ENCODE results near the gene VSX1.

The VSX1 gene

GRCh38 chr20:25085756-25086495 lies 4.0 kb upstream of the VSX1 start:
- DNase-seq, result no peak

GRCh38 chr20:25084626-25085187 lies 2.8 kb upstream of the VSX1 start:
- no peak for DNase-seq

- no peak for DNase-seq
Observed at GRCh38 chr20:25083773-25084625, 2.1 kb upstream of the VSX1 start.

GRCh38 chr20:25083141-25083772 lies 1.3 kb upstream of the VSX1 start:
- no peak for DNase-seq

- DNase-seq, result no peak
Observed at GRCh38 chr20:25082498-25082873, 545 bp upstream of the VSX1 start.

GRCh38 chr20:25081065-25081729 lies 744 bp downstream of the VSX1 start:
- peak; percentile 53 for DNase-seq

GRCh38 chr20:25079171-25079570 lies 2.8 kb downstream of the VSX1 start:
- no peak for DNase-seq

GRCh38 chr20:25078662-25079061 lies 3.3 kb downstream of the VSX1 start:
- DNase-seq, result no peak

- DNase-seq, result peak; percentile 15
Observed at GRCh38 chr20:25077610-25078169, 4.3 kb downstream of the VSX1 start.

GRCh38 chr20:25076731-25077609 lies 5.0 kb downstream of the VSX1 start:
- peak; percentile 43 for DNase-seq

- DNase-seq, result no peak
Observed at GRCh38 chr20:25076201-25076600, 5.7 kb downstream of the VSX1 start.

- no peak for DNase-seq
Observed at GRCh38 chr20:25073544-25073943, 8.4 kb downstream of the VSX1 start.

GRCh38 chr20:25072226-25072811 lies 9.6 kb downstream of the VSX1 start:
- DNase-seq, result no peak

- DNase-seq, result no peak
Observed at GRCh38 chr20:25071734-25072133, 10.2 kb downstream of the VSX1 start.

GRCh38 chr20:25070821-25071473 lies 11.0 kb downstream of the VSX1 start:
- no peak for DNase-seq

- DNase-seq, result no peak
Observed at GRCh38 chr20:25067102-25067987, 14.6 kb downstream of the VSX1 start.

- DNase-seq, result no peak
Observed at GRCh38 chr20:25066386-25066785, 15.6 kb downstream of the VSX1 start.

- peak; percentile 54 for DNase-seq
Observed at GRCh38 chr20:25065625-25066338, 16.2 kb downstream of the VSX1 start.

All from NCI-H1092 treated with DMSO at 0.1 percent for 48 hours (cell line).